Choroid plexus epithelial cell (primary cell): ENCODE data around the gene EGFR.

Source experiments
- DNase-seq: peaks from one replicate; pipeline ENCODE4 v3.0.0-alpha.2; 2010; ENCODE audit warnings: low read depth
- H3K4me3 ChIP-seq: 2 replicates; pipeline ENCODE4 v1.5.1; 2011; ENCODE audit warnings: low read depth, mild to moderate bottlenecking, control low read depth, low read length, moderate library complexity
- TF ChIP-seq, protein P1 (sequence below): conservative IDR thresholded peaks from 2 replicates; pipeline ENCODE4 v1.5.1; 2011; ENCODE audit warnings: low read depth, mild to moderate bottlenecking, control low read depth, inconsistent platforms, low read length, moderate library complexity

The EGFR gene

GRCh38 chr7:55185321-55185802 lies 166.5 kb downstream of the EGFR start:
- no peak for DNase-seq
- TF ChIP-seq, protein P1, sequence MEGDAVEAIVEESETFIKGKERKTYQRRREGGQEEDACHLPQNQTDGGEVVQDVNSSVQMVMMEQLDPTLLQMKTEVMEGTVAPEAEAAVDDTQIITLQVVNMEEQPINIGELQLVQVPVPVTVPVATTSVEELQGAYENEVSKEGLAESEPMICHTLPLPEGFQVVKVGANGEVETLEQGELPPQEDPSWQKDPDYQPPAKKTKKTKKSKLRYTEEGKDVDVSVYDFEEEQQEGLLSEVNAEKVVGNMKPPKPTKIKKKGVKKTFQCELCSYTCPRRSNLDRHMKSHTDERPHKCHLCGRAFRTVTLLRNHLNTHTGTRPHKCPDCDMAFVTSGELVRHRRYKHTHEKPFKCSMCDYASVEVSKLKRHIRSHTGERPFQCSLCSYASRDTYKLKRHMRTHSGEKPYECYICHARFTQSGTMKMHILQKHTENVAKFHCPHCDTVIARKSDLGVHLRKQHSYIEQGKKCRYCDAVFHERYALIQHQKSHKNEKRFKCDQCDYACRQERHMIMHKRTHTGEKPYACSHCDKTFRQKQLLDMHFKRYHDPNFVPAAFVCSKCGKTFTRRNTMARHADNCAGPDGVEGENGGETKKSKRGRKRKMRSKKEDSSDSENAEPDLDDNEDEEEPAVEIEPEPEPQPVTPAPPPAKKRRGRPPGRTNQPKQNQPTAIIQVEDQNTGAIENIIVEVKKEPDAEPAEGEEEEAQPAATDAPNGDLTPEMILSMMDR: no peak
- no peak overlapping the region for H3K4me3 ChIP-seq

GRCh38 chr7:55185941-55186609 lies 167.3 kb downstream of the EGFR start:
- DNase-seq: peak; percentile 92
- TF ChIP-seq, protein P1: no peak
- no peak overlapping the region for H3K4me3 ChIP-seq

GRCh38 chr7:55187701-55188491 lies 169.1 kb downstream of the EGFR start:
- TF ChIP-seq, protein P1: no peak
- DNase-seq: peak; percentile 49
- H3K4me3 ChIP-seq: no peak overlapping the region

- DNase-seq: no peak
- H3K4me3 ChIP-seq: no peak overlapping the region
- TF ChIP-seq, protein P1: no peak
Measured at GRCh38 chr7:55188590-55189138, 169.8 kb downstream of the EGFR start.

- no peak overlapping the region for H3K4me3 ChIP-seq
- TF ChIP-seq, protein P1: peak; percentile 51
- DNase-seq: peak; percentile 53
Measured at GRCh38 chr7:55189146-55189766, 170.4 kb downstream of the EGFR start.

DNA sequence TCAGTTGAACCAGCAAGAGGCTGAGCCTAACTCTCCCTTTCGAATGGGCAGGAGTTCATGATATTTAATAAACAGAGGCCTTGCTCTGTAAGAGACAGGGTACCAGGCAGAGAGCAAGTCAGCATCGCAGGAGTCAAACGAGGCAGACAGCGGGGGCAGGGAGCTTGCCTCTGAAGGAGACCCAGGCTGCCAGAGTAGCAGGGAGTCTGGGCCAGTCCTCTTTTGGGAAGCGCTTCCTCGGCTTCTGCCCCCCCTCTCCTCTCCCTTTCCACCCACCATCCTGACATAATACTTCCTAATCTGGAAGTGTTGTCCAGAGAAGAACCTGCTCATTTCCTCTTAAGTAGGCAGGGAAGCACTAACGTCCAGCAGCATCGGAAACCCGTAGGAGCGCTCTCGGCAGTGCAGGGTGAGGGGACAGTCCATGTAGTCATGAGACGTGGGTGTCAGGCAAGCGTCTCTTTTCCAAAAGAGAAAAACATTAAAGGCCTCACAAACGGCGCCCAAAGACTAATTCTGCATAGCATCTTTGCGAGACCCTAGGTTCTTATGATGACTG lies 171.1 kb downstream of the EGFR start:
- TF ChIP-seq, protein P1: no peak
- H3K4me3 ChIP-seq: no peak overlapping the region
- no peak for DNase-seq
